RCC 7860 (cell line): ENCODE measurements around the gene CD5L.
A peak's percentile ranks its signal among the peaks of the same experiment; 100 is the strongest.

Experiments
- DNase-seq: peaks from one replicate; pipeline ENCODE4 v3.0.0-alpha.2; 2015; ENCODE audit warnings: low spot score
- FAIRE-seq: peaks from 2 replicates; lab custom pipeline; 2012; peaks lifted over from hg19 to GRCh38; lab: Jason Lieb, UNC

Gene CD5L

DNA sequence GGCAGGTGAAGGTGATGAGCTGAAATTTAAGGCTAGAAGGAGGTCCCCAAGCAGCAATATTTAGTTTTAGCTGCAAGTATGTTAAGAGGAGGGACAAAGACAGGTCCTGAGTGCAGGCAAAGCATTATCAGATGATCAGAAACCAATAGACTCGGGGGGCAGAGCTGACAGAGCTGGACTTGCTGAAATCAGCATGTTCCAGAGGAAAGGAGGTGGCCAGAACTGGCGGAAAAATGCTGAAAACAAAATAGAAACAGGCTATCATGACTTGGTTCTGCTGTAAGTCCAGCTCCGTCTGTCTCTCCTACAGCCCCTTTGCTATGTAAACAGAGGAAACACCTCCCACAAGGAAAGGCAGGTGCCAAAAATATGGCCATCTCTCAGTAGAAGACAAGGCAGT, at the start of gene CD5L:
CD5L (minus strand) TSS at position 101 of the 400 bp plus-strand sequence. CDS start 107 bp downstream, outside the sequence.
- DNase-seq (no peak), FAIRE-seq (no peak)

GRCh38 chr1:157882580-157882979, 41.0 kb upstream of the CD5L start:
- DNase-seq (no peak), FAIRE-seq (no peak)

DNA sequence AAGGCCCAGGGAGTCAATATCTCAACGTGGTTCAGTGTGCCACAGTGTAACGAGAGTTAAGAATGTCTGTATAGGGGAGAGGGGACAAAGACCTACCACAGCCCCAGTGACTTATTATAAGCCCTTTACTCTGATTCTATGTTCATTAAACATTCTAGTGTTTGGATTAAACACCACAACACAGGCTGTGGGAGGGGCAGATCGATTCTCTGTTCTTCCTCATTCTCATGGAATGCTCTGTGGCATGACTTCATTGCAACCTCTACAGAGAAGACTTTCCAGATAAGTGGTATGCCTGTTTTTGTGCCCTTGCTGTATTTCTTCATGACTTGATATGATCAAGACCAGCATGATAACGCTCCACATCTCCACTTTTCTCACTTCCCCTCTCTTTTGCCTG, 39.0 kb upstream of the CD5L start:
- DNase-seq, result no peak
- FAIRE-seq, result no peak

DNA sequence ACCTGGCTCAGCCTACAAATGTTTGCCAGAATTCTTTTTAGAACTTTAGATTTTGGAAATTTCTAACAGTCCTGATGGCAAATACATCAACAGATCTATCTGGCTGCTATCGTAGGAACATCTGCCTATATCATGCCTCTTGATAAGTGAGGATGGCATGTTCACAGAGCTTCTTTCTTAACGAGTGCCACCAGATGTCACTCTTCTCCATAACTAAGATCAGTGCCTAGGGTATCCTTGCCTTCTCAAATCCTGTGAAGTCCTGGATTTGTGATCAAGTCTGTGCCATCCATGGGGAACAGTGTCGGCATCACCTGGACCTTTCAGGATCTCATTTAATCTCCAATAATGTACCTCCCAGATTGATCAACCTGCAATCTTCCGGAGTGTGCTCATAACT, 36.5 kb upstream of the CD5L start:
- peak; percentile 59 for DNase-seq
- FAIRE-seq, result peak; percentile 55

DNA sequence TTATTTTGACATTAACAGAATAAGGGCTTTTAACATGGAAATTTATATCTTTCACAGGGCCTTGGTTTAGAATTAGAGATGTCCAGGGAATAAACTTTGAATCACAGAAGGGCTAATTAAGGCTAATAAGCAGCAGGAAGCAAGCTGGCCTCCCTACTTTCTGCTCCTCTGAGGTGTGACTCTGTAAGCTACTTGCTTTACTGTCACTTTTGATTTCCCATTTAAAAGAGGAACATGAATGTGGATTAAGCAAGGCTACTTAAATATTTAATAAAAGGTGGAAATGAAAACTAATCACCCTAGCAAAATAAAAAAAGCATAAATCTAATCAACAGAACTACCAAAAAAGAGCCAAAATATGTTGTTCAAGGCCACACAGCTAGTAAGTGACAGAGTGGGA, 28.9 kb upstream of the CD5L start:
- FAIRE-seq (no peak), DNase-seq (no peak)

- FAIRE-seq, result no peak
- DNase-seq, result no peak
These were observed 27.0 kb upstream of the CD5L start for GRCh38 chr1:157868654-157869053.

GRCh38 chr1:157862114-157863070, 20.8 kb upstream of the CD5L start:
- DNase-seq, result no peak
- no peak for FAIRE-seq

DNA sequence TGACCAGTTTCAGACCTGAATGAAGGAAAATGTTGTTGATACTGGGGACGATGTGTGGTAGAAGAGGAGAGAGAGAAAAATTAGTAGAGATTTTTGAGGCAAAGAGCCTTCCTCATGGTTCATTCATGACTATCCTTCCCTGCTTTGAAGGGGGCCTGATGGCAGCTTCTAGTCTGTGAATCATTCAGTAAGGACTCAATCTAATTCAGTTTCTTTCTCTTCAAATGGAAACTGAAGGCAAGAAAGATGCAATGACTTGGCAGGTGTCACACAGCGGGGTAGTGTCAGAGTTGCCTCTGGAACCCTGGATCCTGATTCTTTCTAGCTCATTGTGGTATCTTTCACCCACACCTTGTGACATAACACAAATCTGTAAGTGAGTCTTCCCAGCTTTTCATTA, 14.9 kb upstream of the CD5L start:
- FAIRE-seq (no peak), DNase-seq (no peak)

DNA sequence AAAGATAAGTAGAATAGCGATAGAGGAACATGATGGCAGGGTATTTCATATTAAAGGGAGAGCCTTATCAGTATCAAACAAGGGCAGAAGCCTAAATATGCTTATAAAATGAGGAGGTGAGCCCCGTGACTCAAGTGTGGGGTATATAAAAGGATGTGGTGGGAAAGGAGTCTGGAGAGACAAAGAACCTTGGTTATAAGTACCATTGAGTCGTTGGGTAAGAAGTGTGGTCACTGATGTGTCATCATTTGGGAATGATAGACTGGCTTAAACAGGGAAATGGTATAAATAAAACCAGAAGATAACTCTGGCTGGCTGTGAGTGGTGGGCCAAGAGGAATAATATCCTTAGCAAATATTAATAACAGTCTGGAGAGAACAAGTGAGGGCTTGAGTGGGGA, 10.9 kb upstream of the CD5L start:
- no peak for FAIRE-seq

GRCh38 chr1:157849229-157849875, 7.7 kb upstream of the CD5L start:
- FAIRE-seq, result no peak
- no peak for DNase-seq

More for the DNA sequence above, 10.9 kb upstream of the CD5L start:
- DNase-seq, result peak; percentile 49

DNA sequence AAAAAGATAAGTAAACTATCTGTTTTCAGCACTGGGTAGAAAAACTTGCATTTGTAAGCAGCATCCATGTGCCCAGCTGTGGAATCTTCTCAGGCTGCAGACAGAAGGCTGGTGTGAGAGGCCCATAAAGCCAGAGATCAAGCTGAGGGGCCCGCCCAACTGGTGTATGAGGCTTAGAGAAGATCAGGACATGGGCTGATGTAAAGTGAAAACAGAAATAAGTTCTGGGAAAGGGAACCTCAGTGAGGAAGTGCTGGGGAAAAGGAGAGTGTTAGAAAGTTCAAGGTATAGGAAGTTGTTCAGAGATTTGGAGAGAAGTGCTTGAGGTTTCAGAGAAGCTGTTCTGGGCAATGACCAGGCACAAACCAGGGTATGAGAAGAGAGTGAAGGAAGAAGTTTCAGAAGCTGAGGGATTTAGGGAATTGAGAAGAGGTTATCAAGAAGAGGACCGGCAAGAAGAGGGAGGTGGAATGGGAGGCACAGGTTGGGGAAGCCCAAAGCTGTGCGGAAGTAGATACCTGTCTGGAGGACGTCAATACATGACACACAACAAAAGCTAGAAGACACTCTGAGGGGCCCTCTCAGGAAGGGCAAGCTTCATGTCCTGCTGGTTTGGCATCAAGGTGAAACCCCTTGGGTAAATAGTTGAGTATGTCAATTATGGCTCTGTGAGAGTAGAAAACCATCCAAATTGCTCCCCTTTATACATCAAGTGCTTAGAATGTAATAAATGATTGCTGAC, 2.7 kb upstream of the CD5L start:
- no peak for DNase-seq

GRCh38 chr1:157842939-157843338, 1.3 kb upstream of the CD5L start:
- FAIRE-seq, result no peak
- DNase-seq, result no peak

More for the DNA sequence above, 2.7 kb upstream of the CD5L start:
- FAIRE-seq, result no peak

DNA sequence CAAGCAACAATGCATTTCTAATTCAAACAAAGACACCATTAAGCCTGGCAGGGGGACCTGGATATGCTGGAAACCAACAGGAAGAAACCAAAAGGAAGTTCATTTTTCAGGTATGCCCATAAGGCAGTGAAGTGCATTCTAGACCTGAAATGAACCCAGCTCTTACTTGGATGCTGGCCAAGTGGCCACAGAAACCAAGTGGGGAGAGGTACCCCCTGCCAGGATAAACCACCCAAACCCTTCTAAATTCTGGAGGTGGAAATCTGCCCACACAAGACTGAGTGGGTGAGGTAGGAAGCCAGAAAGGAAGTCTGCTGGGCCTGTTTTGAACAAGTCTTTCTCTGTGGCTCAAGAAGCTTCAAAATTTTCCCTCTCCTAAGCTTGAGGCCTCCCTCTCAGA, 2.6 kb downstream of the CD5L start:
- DNase-seq, result no peak
- FAIRE-seq, result no peak

DNA sequence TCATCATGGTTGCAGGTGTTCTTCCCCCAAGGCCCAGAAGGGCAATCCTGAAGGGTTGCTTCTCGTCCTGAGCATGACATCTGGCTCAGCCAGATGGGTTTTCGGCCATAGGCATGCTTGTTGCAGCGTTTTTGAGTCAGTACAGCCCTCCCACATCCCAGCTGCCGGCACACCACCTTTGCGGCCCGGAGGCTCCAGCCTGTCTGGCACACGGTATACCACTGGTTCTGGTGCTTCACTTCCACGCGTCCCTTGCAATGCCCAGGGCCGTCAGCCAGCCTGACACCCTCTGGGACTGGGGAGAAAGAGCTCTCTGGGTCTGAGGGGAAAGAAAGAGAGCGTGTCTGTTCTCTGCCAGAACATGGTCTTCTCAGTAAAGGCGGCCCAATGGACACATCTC, 7.2 kb downstream of the CD5L start:
- DNase-seq (no peak), FAIRE-seq (no peak)

- FAIRE-seq (no peak), DNase-seq (no peak)
These were observed 8.5 kb downstream of the CD5L start for GRCh38 chr1:157833145-157833544.

DNA sequence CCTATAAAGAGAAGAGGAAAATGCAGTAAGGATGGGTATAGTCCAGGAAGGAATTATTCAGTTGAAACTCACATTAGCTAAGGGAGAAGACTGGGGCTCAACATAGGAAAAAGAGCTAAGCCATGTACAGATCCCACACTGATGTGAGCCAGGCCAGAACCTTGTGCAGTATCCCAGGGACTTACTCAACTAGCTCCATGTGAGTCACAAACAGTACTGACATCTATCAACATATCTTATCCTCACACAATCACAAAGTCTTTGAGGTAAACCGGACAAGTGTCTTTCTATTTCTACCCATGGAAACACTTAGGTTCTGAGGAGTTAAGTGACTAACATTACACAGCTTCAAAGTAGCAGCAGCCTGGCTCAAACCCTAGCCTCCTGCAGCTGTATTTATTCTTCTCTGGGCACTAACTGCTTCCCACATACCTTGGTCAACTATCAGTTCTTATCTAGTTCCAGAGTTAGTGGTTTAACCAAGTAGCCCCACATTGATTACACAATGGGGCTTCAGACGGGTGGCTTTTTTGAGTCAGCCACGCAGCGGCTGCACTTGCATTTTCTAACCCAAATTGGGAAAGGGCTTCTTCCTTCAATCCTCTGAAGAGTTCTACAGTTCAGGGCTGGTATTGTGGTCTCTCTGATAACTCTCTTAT, 9.5 kb downstream of the CD5L start:
- DNase-seq (no peak), FAIRE-seq (no peak)

DNA sequence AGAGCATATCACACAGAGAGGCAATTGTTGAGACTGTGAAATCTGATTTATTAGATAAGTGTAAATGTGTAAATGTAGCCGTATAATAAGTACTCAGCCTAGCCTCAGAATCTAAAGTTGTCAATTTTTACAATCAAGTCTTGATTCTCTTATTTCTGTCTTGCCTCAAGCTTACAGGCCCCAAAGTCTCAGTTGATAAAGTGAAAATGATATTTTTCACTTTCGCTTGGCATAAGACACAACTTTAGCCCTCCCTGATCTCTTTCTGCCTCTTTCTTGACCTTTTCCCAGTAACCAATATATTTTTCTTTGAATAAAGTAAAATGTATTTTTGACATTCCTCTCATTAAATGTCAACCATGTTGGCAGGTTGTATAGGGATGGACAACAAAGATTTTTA, 10.7 kb downstream of the CD5L start:
- no peak for FAIRE-seq

DNA sequence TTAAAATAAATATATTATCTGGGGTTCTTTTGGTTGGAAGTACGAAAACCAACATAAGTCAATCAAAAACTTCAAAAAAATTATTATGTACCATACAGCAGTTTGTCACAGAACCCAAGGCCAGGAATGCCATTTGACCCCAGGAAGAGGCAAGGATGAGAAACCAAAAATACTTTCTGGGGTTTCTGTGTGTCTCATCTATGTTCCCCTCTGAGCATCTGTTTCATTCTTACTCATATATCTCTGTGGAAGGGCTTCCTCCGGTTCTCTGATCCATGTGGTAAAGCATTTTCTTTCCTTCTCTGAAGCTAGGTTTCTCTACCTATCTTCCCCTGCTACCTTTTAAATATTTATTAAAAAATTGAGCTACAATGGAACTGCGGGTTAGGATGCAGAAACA, 11.9 kb downstream of the CD5L start:
- DNase-seq (no peak), FAIRE-seq (no peak)

More for the DNA sequence above, 10.7 kb downstream of the CD5L start:
- DNase-seq, result no peak

DNA sequence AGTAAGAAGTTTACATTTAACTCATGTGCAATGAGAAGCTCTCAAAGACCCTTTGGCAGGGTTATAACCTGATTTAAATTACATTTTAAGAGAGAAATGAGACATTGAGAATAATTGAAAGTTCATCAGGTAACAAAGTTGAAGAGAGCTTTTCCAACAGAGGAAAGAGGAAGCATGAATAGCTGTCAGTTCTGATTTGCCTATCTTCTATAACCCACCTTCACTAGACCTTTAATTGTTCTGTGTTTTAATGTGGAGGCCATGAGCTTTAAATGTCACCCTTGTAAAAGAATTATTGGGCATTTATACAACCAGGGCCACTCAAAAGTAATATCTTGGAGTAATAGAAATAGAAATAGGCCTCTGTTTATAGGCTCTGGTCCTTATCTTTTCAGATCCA, 12.4 kb downstream of the CD5L start:
- DNase-seq (no peak), FAIRE-seq (no peak)

DNA sequence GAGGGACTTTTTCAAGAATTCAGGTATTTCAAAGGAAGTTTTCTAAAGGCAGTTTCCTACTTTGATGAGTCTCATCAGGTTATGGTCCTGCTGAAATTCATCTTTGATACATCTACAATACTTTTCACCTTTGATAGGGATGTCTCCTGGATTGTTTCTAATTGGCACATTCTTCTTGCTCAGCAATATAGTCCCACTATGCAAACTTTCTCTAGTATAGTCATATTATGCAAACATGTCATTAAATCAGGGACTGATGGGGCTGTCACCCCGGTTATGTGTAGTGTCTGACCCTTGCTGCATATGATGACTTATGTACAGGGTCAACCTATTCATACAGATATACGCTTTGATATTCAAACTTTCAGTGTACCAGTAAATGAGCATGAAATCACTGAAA, 21.3 kb downstream of the CD5L start:
- DNase-seq (no peak), FAIRE-seq (no peak)

DNA sequence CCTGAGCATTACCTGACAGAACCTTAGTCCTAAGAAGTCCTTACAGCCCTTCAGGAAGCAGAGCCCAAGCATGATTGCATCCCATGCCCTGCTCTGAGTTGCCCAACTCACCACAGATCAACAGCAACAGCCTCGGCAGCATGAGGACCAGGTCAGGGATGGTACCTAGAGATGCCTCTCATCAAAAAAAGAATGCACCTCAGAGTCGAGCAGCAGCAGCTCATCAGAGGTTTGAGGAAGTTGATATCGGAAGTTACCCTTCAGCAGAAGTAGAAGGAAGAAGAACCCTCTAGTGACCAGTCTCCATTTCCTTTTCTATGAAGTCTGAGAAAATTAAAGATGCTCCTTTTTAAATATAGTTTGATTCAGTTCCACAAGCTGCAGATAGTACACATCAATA, 21.7 kb downstream of the CD5L start, which contains the start of gene FCRL1:
FCRL1 (minus strand) TSS at position 225 of the 400 bp plus-strand sequence; CDS start at position 142, 83 bp downstream.
- no peak for FAIRE-seq
- DNase-seq, result no peak
